DOHH2 (cell line): Measurements from ENCODE around the gene CREB5.

Experiments
- CTCF ChIP-seq: fragments of 200-600 bp; sonication (generic); IDR thresholded peaks from one replicate; pipeline ENCODE4 v1.5.1; 2014; ENCODE audit warnings: antibody characterized with exemption, mild to moderate bottlenecking, low read depth, low read length; ENCODE audit not compliant: poor library complexity, severe bottlenecking
- EZH2phosphoT487 ChIP-seq: fragments of 200-600 bp; sonication (generic); IDR thresholded peaks from 2 replicates; pipeline ENCODE4 v1.6.1; 2017; ENCODE audit warnings: borderline replicate concordance, mild to moderate bottlenecking, antibody characterized with exemption, low read length, moderate library complexity, mixed read lengths

GRCh38 chr7:28701731-28702130 is 289.4 kb downstream of the CREB5 start:
- TF ChIP-seq CTCF (no peak), EZH2phosphoT487 (no peak)
